ENCODE measurements around the gene IL4.

Gene IL4

GRCh38 chr5:132695956-132696355 is 22.2 kb downstream of the IL4 start:
- no peak for DNase-seq (ENCODE audit: low spot score)

- DNase-seq (ENCODE audit: low spot score), result peak; percentile 52
These were observed 31.1 kb downstream of the IL4 start for GRCh38 chr5:132704875-132705274.

- no peak for DNase-seq (ENCODE audit: low spot score)
These were observed 34.9 kb downstream of the IL4 start for GRCh38 chr5:132708645-132709044.

GRCh38 chr5:132714456-132715307 is 40.9 kb downstream of the IL4 start:
- DNase-seq (ENCODE audit: low spot score), result peak; percentile 20

- DNase-seq (ENCODE audit: low spot score), result no peak
These were observed 44.9 kb downstream of the IL4 start for GRCh38 chr5:132718544-132719312.

GRCh38 chr5:132725745-132726144 is 52.0 kb downstream of the IL4 start:
- DNase-seq (ENCODE audit: low spot score), result no peak

- DNase-seq (ENCODE audit: low spot score), result no peak
These were observed 56.1 kb downstream of the IL4 start for GRCh38 chr5:132729896-132730295.
